Heart right ventricle (tissue), 16 donors: ENCODE measurements around the gene SPOCK2. TPM values are rescaled to one million over a fixed set of nuclear protein-coding genes. Genes with fewer than 3 reads are reported as not detected.

ENCODE experiments used
- ATAC-seq, 8 donors: fragments of 200-7000 bp; cut with Tn5 transposase; one replicate each; pipeline ENCODE4 v1.9.1; 2020; ENCODE audit warnings: mild to moderate bottlenecking in 8 of 8, moderate library complexity in 8 of 8, moderate number of reproducible peaks in 1 of 8
- DNase-seq, 2 donors: peaks; one replicate each; pipeline ENCODE4 v3.0.0-alpha.2; 2020
- H3K27ac ChIP-seq, 10 donors: fragments of 200-600 bp; sonication (generic) in 2 of 10; one replicate each; pipeline versions ENCODE4 v1.5.0 to v1.8.0; 2020 to 2022; ENCODE audit warnings: mild to moderate bottlenecking in 3 of 10
- H3K27me3 ChIP-seq, 7 donors: fragments of 200-600 bp; one replicate each; pipeline ENCODE4 v1.8.0; 2021 to 2022; ENCODE audit warnings: mild to moderate bottlenecking in 2 of 7
- H3K36me3 ChIP-seq, 9 donors: fragments of 200-600 bp; sonication (generic) in 1 of 9; one replicate each; pipeline versions ENCODE4 v1.5.0 to v1.8.0; 2020 to 2022; ENCODE audit warnings: mild to moderate bottlenecking in 2 of 9
- H3K4me1 ChIP-seq, 9 donors: fragments of 200-600 bp; sonication (generic) in 1 of 9; one replicate each; pipeline versions ENCODE4 v1.5.0 to v1.8.0; 2020 to 2022; ENCODE audit warnings: mild to moderate bottlenecking in 4 of 9
- H3K4me3 ChIP-seq, 10 donors: fragments of 200-600 bp; sonication (generic) in 2 of 10; one replicate each; pipeline versions ENCODE4 v1.5.0 to v1.8.0; 2020 to 2022; ENCODE audit warnings: mild to moderate bottlenecking in 7 of 10, moderate library complexity in 2 of 10
- H3K9me3 ChIP-seq, 11 donors: fragments of 200-600 bp in 10 of 11; sonication (generic) in 2 of 11; one replicate each; pipeline versions ENCODE4 v1.5.0 to v1.8.0; 2013 to 2022; ENCODE audit warnings: mild to moderate bottlenecking in 2 of 11, control low read depth in 1 of 11, moderate library complexity in 1 of 11
- CTCF ChIP-seq, 9 donors: fragments of 200-600 bp; sonication (generic) in 2 of 9; IDR thresholded peaks; one replicate each; pipeline versions ENCODE4 v1.5.0 to v1.8.0; 2021 to 2022; ENCODE audit warnings: antibody characterized with exemption in 9 of 9, mild to moderate bottlenecking in 5 of 9, moderate library complexity in 1 of 9
- WGBS, 2 donors: extraction: QIAGEN DNeasy Blood & Tissue Kit; methylation state at CpG; one replicate each; pipeline ENCODE4 v1.1.7; 2013; ENCODE audit warnings: inconsistent platforms in 1 of 2; 5-methylcytosine and 5-hydroxymethylcytosine counted together
- intact Hi-C, 10 donors: fragments of 100-400 bp; cut with DNase I; formaldehyde crosslinking; loops; one replicate each; pipeline versions ENCODE4 v1.11.1 to v1.14.2; 2022
- polyA plus RNA-seq, 2 donors: library from polyadenylated mRNA; stranded (reverse); fragments of 200-250 nt; gene quantifications; one replicate each; pipeline ENCODE4 v1.2.3, GENCODE V29; 2013
- total RNA-seq, 10 donors: library from RNA; stranded (reverse); fragmentation: NEBNext Ultra II Directional in 3 of 10; extraction: Animal tissue kit (Norgen Biotek cat#: 25700) in 3 of 10; gene quantifications; one replicate each; pipeline versions ENCODE4 v1.2.1 to v1.2.4, GENCODE V29; 2021 to 2023
- donor health status: Arrhythmogenic right ventricular cardiomyopathy.
- donor health status: ischemic (EF 13 %, LVEDD 7.1; RV severe dilation, severe dysfunction).
- donor health status: healthy with polysubstance abuse.
- donor health status: DM: no; HTN: yes; CAD: no.
- donor health status: DM: no; HTN: no; CAD: no.
- donor health status: ischemic (EF 25% LVEDD 6.9; RV normal size, moderate dysfunction).
- donor health status: ischemic (EF 25% LVEDD 5.7; RV mildly dilated, moderate dysfunction).
- donor health status: healthy.
- donor health status: DM: yes; HTN: yes; CAD: no.
- donor health status: Ischemic cardiomyopathy.
- donor health status: ischemic (EF 35%, LVEDD 5.7; RV mildly dilated, moderate dysfunction).
- donor health status: nonischemic (EF 11% LVEDD 7.7; RV severe dilation, severe dysfunction).
- donor health status: DM: yes; HTN: yes; CAD: no.
- donor health status: PGD.
- donor health status: ischemic (EF 29% LVEDD 5.4; RV normal size, mild dysfunction).
- donor health status: nonischemic (EF 23%, LVEDD 6.1; RV moderate dilation, normal function).

SPOCK2 gene
- total and polyA plus RNA-seq, 12 donors: 3.5 to 13.4 (median 6.9) TPM

DNA sequence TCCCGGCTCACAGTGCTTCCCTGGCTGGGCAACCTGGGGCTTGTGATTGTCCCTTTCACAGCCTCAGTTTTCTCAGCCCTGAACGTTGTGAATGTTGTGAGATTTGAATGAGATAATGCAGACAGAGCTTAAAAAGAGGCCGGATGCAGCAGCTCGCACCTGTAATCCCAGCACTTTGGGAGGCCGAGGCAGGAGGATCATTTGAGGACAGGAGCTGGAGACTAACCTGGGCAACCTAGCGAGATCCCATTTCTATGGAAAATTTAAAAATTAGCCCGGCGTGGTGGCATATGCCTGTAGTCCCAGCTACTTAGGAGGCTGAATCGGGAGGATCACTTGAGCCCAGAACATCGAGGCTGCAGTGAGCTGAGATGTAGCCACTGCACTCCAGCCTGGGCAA lies 56.6 kb downstream of the SPOCK2 start:
- no peaks in the 10 kb centered on the region for H3K9me3 ChIP-seq
- no peaks in the 10 kb centered on the region for H3K27me3 ChIP-seq
- H3K4me3 ChIP-seq: no peak overlapping the region
- H3K36me3 ChIP-seq: no peaks in the 10 kb centered on the region
- H3K27ac ChIP-seq: peak overlapping the region in 1 of 10 donors; percentile 59
- ATAC-seq (no peak), DNase-seq (no peak)
- TF ChIP-seq CTCF (IDR thresholded peaks at IDR 0.05): no peak
- 92% methylated on average over 10 of the region's 10 CpGs for WGBS, 2 donors
- intact Hi-C loops: loop anchor here in 2 of 10 donors (5.0 kb wide), 1 partner anchor 54 kb away; no protein-coding TSS in a partner anchor
- H3K4me1 ChIP-seq: peaks cover 6 to 47% (median 21%) of the 10 kb centered on the region in 9 donors

GRCh38 chr10:72030762-72031543 lies 57.4 kb downstream of the SPOCK2 start:
- Histone ChIP-seq H3K27me3 (no peaks in the 10 kb centered on the region), H3K36me3 (no peaks in the 10 kb centered on the region), H3K4me1 (peaks cover 6 to 43% (median 18%) of the 10 kb centered on the region in 9 donors), H3K4me3 (no peak overlapping the region), H3K9me3 (no peaks in the 10 kb centered on the region), H3K27ac (peak overlapping the region in 9 of 10 donors; percentile 15 to 73 (median 55))
- ATAC-seq (peak; percentile 59 to 95 (median 88)), DNase-seq (peak; percentile 49 to 68)
- no peak for TF ChIP-seq CTCF (IDR thresholded peaks at IDR 0.05)
- intact Hi-C loops: loop anchor here in 2 of 10 donors (5.0 kb wide), 1 partner anchor 54 kb away; no protein-coding TSS in a partner anchor
- WGBS, 2 donors: 61 to 69% methylated on average over 19 of the region's 19 CpGs

- no peaks in the 10 kb centered on the region for H3K36me3 ChIP-seq
- H3K4me1 ChIP-seq: peaks cover 3 to 27% (median 13%) of the 10 kb centered on the region in 9 donors
- no peak for TF ChIP-seq CTCF (IDR thresholded peaks at IDR 0.05)
- no peaks in the 10 kb centered on the region for H3K27me3 ChIP-seq
- H3K27ac ChIP-seq: peak overlapping the region in 1 of 10 donors; percentile 46
- DNase-seq: no peak
- H3K9me3 ChIP-seq: no peaks in the 10 kb centered on the region
- ATAC-seq: no peak
- WGBS, 2 donors: 100% methylated on average over 1 of the region's 1 CpG
- intact Hi-C loops: no loop called here
- no peak overlapping the region for H3K4me3 ChIP-seq
Observed at GRCh38 chr10:72029414-72029813, 58.9 kb downstream of the SPOCK2 start.

- ATAC-seq (no peak), DNase-seq (no peak)
- H3K9me3 ChIP-seq: no peaks in the 10 kb centered on the region
- H3K4me3 ChIP-seq: no peak overlapping the region
- peaks cover 0 to 19% (median 8%) of the 10 kb centered on the region in 9 donors for H3K4me1 ChIP-seq
- intact Hi-C loops: no loop called here
- TF ChIP-seq CTCF (IDR thresholded peaks at IDR 0.05): no peak
- H3K27ac ChIP-seq: no peak overlapping the region
- WGBS, 2 donors: 86 to 90% methylated on average over 6 of the region's 6 CpGs
- H3K27me3 ChIP-seq: no peaks in the 10 kb centered on the region
- H3K36me3 ChIP-seq: no peaks in the 10 kb centered on the region
Observed at GRCh38 chr10:72027498-72027897, 60.9 kb downstream of the SPOCK2 start.
